Smooth muscle cell (in vitro differentiated cells): Measurements from ENCODE around the gene ABLIM3. TPM values are rescaled to one million over a fixed set of nuclear protein-coding genes. Genes with fewer than 3 reads are reported as not detected.
A peak's percentile ranks its signal among the peaks of the same experiment; 100 is the strongest.

Experiments used
- DNase-seq: peaks from one replicate; lab custom pipeline; 2025; ENCODE audit not compliant: unreplicated experiment; lab: John Stamatoyannopoulos, UW
- H2AFZ ChIP-seq: fragments of 200-600 bp; sonication (generic); 2 replicates; pipeline ENCODE4 v1.6.0; 2016; ENCODE audit warnings: antibody characterized with exemption, low read depth, mild to moderate bottlenecking
- H3F3A ChIP-seq: fragments of 200-600 bp; sonication (generic); 2 replicates; pipeline ENCODE4 v1.6.0; 2017; ENCODE audit warnings: antibody characterized with exemption, low read depth
- H3K27ac ChIP-seq: fragments of 200-600 bp; sonication (generic); 2 replicates; pipeline ENCODE4 v1.5.1; 2016; ENCODE audit warnings: low read depth, mild to moderate bottlenecking
- H3K27me3 ChIP-seq: fragments of 200-600 bp; sonication (generic); 2 replicates; pipeline ENCODE4 v1.6.1; 2016; ENCODE audit warnings: low read depth, mild to moderate bottlenecking
- H3K36me3 ChIP-seq: fragments of 200-600 bp; sonication (generic); 2 replicates; pipeline ENCODE4 v1.5.1; 2016; ENCODE audit warnings: low read depth
- H3K4me1 ChIP-seq: fragments of 200-600 bp; sonication (generic); 2 replicates; pipeline ENCODE4 v1.5.1; 2016; ENCODE audit warnings: low read depth
- H3K4me2 ChIP-seq: fragments of 200-600 bp; sonication (generic); 2 replicates; pipeline ENCODE4 v1.6.0; 2016; ENCODE audit warnings: mild to moderate bottlenecking
- H3K4me3 ChIP-seq: fragments of 200-600 bp; sonication (generic); 2 replicates; pipeline ENCODE4 v1.5.1; 2016; ENCODE audit warnings: mild to moderate bottlenecking
- H3K79me2 ChIP-seq: fragments of 200-600 bp; sonication (generic); 2 replicates; pipeline ENCODE4 v1.6.0; 2016; ENCODE audit warnings: low read depth, mild to moderate bottlenecking
- H3K9ac ChIP-seq: fragments of 200-600 bp; sonication (generic); 2 replicates; pipeline ENCODE4 v1.6.0; 2016; ENCODE audit warnings: low read depth
- H3K9me3 ChIP-seq: fragments of 200-600 bp; sonication (generic); replicated peaks from 2 replicates; pipeline ENCODE4 v1.5.1; 2016; ENCODE audit warnings: low read depth
- H4K20me1 ChIP-seq: fragments of 200-600 bp; sonication (generic); 2 replicates; pipeline ENCODE4 v1.6.0; 2016; ENCODE audit warnings: low read depth
- WGBS: methylation state at CpG from one replicate; pipeline ENCODE4 v1.1.7; 2016; ENCODE audit warnings: low lambda C conversion rate; 5-methylcytosine and 5-hydroxymethylcytosine counted together
- polyA plus RNA-seq: library from polyadenylated mRNA; unstranded; fragments of >200 nt; fragmentation: Nextera tagmentation; extraction: Ambion mirVana; gene quantifications from 2 replicates; pipeline ENCODE4 v1.2.1, GENCODE V29; 2016
- total RNA-seq: library from RNA; depleted of rRNA; stranded (reverse); fragments of >200 nt; gene quantifications from 2 replicates; pipeline ENCODE4 v1.2.3, GENCODE V29; 2014
- TF ChIP-seq, protein P1 (sequence below): fragments of 200-600 bp; sonication (generic); IDR thresholded peaks from 2 replicates; pipeline ENCODE4 v1.5.1; 2017; ENCODE audit warnings: borderline replicate concordance, mild to moderate bottlenecking, antibody characterized with exemption; ENCODE audit not compliant: insufficient read depth, poor library complexity, severe bottlenecking

Gene ABLIM3
- total and polyA plus RNA-seq, 2 experiments from 2014 or later: 2.6 to 6.8 TPM

- Histone ChIP-seq H2AFZ (no peak overlapping the region), H3K27ac (no peak overlapping the region), H3K36me3 (no peaks in the 10 kb centered on the region), H3K79me2 (no peaks in the 10 kb centered on the region), H3K4me2 (no peak overlapping the region), H3F3A (no peaks in the 10 kb centered on the region), H3K4me1 (no peaks in the 10 kb centered on the region), H3K4me3 (no peak overlapping the region), H3K9me3 (no peaks in the 10 kb centered on the region), H3K27me3 (no peaks in the 10 kb centered on the region), H4K20me1 (no peaks in the 10 kb centered on the region), H3K9ac (no peak overlapping the region)
- TF ChIP-seq, protein P1, sequence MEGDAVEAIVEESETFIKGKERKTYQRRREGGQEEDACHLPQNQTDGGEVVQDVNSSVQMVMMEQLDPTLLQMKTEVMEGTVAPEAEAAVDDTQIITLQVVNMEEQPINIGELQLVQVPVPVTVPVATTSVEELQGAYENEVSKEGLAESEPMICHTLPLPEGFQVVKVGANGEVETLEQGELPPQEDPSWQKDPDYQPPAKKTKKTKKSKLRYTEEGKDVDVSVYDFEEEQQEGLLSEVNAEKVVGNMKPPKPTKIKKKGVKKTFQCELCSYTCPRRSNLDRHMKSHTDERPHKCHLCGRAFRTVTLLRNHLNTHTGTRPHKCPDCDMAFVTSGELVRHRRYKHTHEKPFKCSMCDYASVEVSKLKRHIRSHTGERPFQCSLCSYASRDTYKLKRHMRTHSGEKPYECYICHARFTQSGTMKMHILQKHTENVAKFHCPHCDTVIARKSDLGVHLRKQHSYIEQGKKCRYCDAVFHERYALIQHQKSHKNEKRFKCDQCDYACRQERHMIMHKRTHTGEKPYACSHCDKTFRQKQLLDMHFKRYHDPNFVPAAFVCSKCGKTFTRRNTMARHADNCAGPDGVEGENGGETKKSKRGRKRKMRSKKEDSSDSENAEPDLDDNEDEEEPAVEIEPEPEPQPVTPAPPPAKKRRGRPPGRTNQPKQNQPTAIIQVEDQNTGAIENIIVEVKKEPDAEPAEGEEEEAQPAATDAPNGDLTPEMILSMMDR: no peak
- WGBS: 88% methylated on average over 1 of the region's 1 CpG
- DNase-seq: no peak
These were observed 6.4 kb downstream of the ABLIM3 start for GRCh38 chr5:149147676-149148075.

GRCh38 chr5:149149942-149150341, 8.6 kb downstream of the ABLIM3 start:
- H3K27ac ChIP-seq: no peak overlapping the region
- H4K20me1 ChIP-seq: no peaks in the 10 kb centered on the region
- 75% methylated on average over 3 of the region's 3 CpGs for WGBS
- no peak overlapping the region for H2AFZ ChIP-seq
- no peak overlapping the region for H3K4me3 ChIP-seq
- H3K9ac ChIP-seq: no peak overlapping the region
- H3K4me1 ChIP-seq: no peaks in the 10 kb centered on the region
- H3K9me3 ChIP-seq: no peaks in the 10 kb centered on the region
- TF ChIP-seq, protein P1: no peak
- DNase-seq: no peak
- H3K36me3 ChIP-seq: no peaks in the 10 kb centered on the region
- H3K79me2 ChIP-seq: no peaks in the 10 kb centered on the region
- H3F3A ChIP-seq: no peaks in the 10 kb centered on the region
- H3K27me3 ChIP-seq: no peaks in the 10 kb centered on the region
- H3K4me2 ChIP-seq: no peak overlapping the region

GRCh38 chr5:149150457-149150856, 9.2 kb downstream of the ABLIM3 start:
- TF ChIP-seq, protein P1: no peak
- no peak for DNase-seq
- 53% methylated on average over 5 of the region's 5 CpGs for WGBS
- H3K27me3 ChIP-seq: no peaks in the 10 kb centered on the region
- no peaks in the 10 kb centered on the region for H3K9me3 ChIP-seq
- no peaks in the 10 kb centered on the region for H3K79me2 ChIP-seq
- no peak overlapping the region for H3K4me3 ChIP-seq
- H4K20me1 ChIP-seq: no peaks in the 10 kb centered on the region
- H3K9ac ChIP-seq: no peak overlapping the region
- no peaks in the 10 kb centered on the region for H3K4me1 ChIP-seq
- H2AFZ ChIP-seq: no peak overlapping the region
- no peaks in the 10 kb centered on the region for H3F3A ChIP-seq
- H3K27ac ChIP-seq: no peak overlapping the region
- H3K36me3 ChIP-seq: no peaks in the 10 kb centered on the region
- H3K4me2 ChIP-seq: no peak overlapping the region

DNA sequence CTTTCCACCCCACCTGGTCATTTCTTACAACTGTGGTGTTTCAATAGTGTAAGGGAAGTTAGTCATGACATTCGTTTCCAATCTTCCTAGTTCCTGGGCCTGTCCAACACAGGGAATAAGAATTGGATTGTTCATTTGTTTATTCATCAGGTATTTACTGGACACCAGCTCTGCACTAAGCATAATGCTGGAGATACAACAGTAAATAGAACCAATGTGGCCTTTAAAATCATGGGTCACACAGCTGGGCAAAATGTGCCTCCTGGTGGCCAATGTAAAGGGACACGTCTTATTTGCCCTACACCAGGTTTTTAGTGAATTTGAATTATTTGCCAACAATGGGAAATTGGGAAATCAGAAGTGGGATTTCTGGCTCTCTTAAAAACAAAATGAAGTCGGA, 10.4 kb downstream of the ABLIM3 start:
- no peak for DNase-seq
- Histone ChIP-seq H3K9ac (no peak overlapping the region), H3K36me3 (no peaks in the 10 kb centered on the region), H2AFZ (no peak overlapping the region), H3K27me3 (no peaks in the 10 kb centered on the region), H3K4me2 (no peak overlapping the region), H3F3A (no peaks in the 10 kb centered on the region), H3K4me1 (no peaks in the 10 kb centered on the region), H3K9me3 (no peaks in the 10 kb centered on the region), H4K20me1 (no peaks in the 10 kb centered on the region), H3K4me3 (no peak overlapping the region), H3K79me2 (no peaks in the 10 kb centered on the region), H3K27ac (no peak overlapping the region)
- TF ChIP-seq, protein P1: peak; percentile 18
- whole genome bisulfite sequencing: 84% methylated on average over 3 of the region's 3 CpGs
